Colonic mucosa (tissue), 4 donors: ENCODE data around the gene LCP1. TPM values are rescaled to one million over a fixed set of nuclear protein-coding genes. Genes with fewer than 3 reads are reported as not detected.

Experiments
- DNase-seq: peaks from one replicate; pipeline ENCODE4 v3.0.0-alpha.2; 2020
- H3K27ac ChIP-seq: fragments of 200-600 bp; one replicate; pipeline ENCODE4 v1.8.0; 2021
- H3K27me3 ChIP-seq: fragments of 200-600 bp; one replicate; pipeline ENCODE4 v1.8.0; 2021
- H3K36me3 ChIP-seq: fragments of 200-600 bp; one replicate; pipeline ENCODE4 v1.8.0; 2021
- H3K4me1 ChIP-seq: fragments of 200-600 bp; one replicate; pipeline ENCODE4 v1.8.0; 2021; ENCODE audit warnings: mild to moderate bottlenecking
- H3K4me3 ChIP-seq: fragments of 200-600 bp; one replicate; pipeline ENCODE4 v1.8.0; 2021
- H3K9ac ChIP-seq, 2 donors: one replicate each; pipeline ENCODE4 v1.7.0; 2013; ENCODE audit warnings: control low read depth in 2 of 2, low read depth in 2 of 2, low read length in 2 of 2
- H3K9me3 ChIP-seq: fragments of 200-600 bp; one replicate; pipeline ENCODE4 v1.8.0; 2021
- CTCF ChIP-seq: fragments of 200-600 bp; IDR thresholded peaks from one replicate; pipeline ENCODE4 v1.8.0; 2022; ENCODE audit warnings: antibody characterized with exemption, mild to moderate bottlenecking
- intact Hi-C: fragments of 100-400 bp; cut with DNase I; formaldehyde crosslinking; loops from one replicate; pipeline ENCODE4 v1.14.1; 2022
- total RNA-seq, 2 donors: library from RNA; stranded (reverse); fragmentation: NEBNext Ultra II Directional in 1 of 2; extraction: Animal tissue kit (Norgen Biotek cat#: 25700) in 1 of 2; gene quantifications; one replicate each; pipeline ENCODE4 v1.2.1, GENCODE V29; 2021
- donor health status: healthy.
- donor health status: DM: no; HTN: no; CAD: no.
- donor health status: DM: no; HTN: no; CAD: no.

LCP1 gene
- total RNA-seq, 2 donors from 2014 or later, result 12.8 to 27.6 TPM

- no peak for DNase-seq
- Histone ChIP-seq H3K36me3 (no peaks in the 10 kb centered on the region), H3K9me3 (no peaks in the 10 kb centered on the region), H3K27ac (no peak overlapping the region), H3K4me1 (no peaks in the 10 kb centered on the region), H3K4me3 (no peak overlapping the region), H3K9ac (no peak overlapping the region), H3K27me3 (no peaks in the 10 kb centered on the region)
- intact Hi-C loops, result no loop called here
- no peak for TF ChIP-seq CTCF
Observed at GRCh38 chr13:46111151-46111550, 70.8 kb downstream of the LCP1 start.

- no peaks in the 10 kb centered on the region for H3K36me3 ChIP-seq
- H3K4me3 ChIP-seq, result no peak overlapping the region
- H3K4me1 ChIP-seq, result no peaks in the 10 kb centered on the region
- no peak overlapping the region for H3K9ac ChIP-seq
- no peak for DNase-seq
- intact Hi-C loops, result no loop called here
- no peak for TF ChIP-seq CTCF
- no peaks in the 10 kb centered on the region for H3K9me3 ChIP-seq
- H3K27me3 ChIP-seq, result no peaks in the 10 kb centered on the region
- H3K27ac ChIP-seq, result no peak overlapping the region
Observed at GRCh38 chr13:46109451-46109850, 72.5 kb downstream of the LCP1 start.

GRCh38 chr13:46106839-46107371 lies 75.1 kb downstream of the LCP1 start:
- H3K4me1 ChIP-seq, result no peaks in the 10 kb centered on the region
- no peaks in the 10 kb centered on the region for H3K27me3 ChIP-seq
- intact Hi-C loops, result no loop called here
- H3K9ac ChIP-seq, result no peak overlapping the region
- TF ChIP-seq CTCF, result no peak
- no peaks in the 10 kb centered on the region for H3K36me3 ChIP-seq
- no peak for DNase-seq
- H3K9me3 ChIP-seq, result no peaks in the 10 kb centered on the region
- H3K4me3 ChIP-seq, result no peak overlapping the region
- H3K27ac ChIP-seq, result no peak overlapping the region

- TF ChIP-seq CTCF, result no peak
- no peak within 1 kb of the TSS for H3K4me3 ChIP-seq
- no peak for DNase-seq
- H3K4me1 ChIP-seq, result no peaks in the 10 kb centered on the region
- H3K9ac ChIP-seq, result no peak within 1 kb of the TSS
- intact Hi-C loops, result no loop called here
- no peak within 1 kb of the TSS for H3K27ac ChIP-seq
- no peaks in the 10 kb centered on the region for H3K36me3 ChIP-seq
- no peaks in the 10 kb centered on the region for H3K27me3 ChIP-seq
- no peaks in the 10 kb centered on the region for H3K9me3 ChIP-seq
Observed at GRCh38 chr13:46104868-46105267, 77.1 kb downstream of the LCP1 start, which contains the start of gene CPB2. Gene CPB2, minus strand, starts transcription at chr13:46105033. Its CDS starts 24 bp downstream, at chr13:46105009.

GRCh38 chr13:46103037-46103436 lies 78.9 kb downstream of the LCP1 start:
- Histone ChIP-seq H3K9ac (no peak overlapping the region), H3K27ac (no peak overlapping the region)
- intact Hi-C loops, result no loop called here

More at GRCh38 chr13:46103037-46103436, 78.9 kb downstream of the LCP1 start:
- no peak for DNase-seq
- Histone ChIP-seq H3K9me3 (no peaks in the 10 kb centered on the region), H3K4me3 (no peak overlapping the region), H3K4me1 (no peaks in the 10 kb centered on the region), H3K36me3 (no peaks in the 10 kb centered on the region), H3K27me3 (no peaks in the 10 kb centered on the region)
- TF ChIP-seq CTCF, result no peak
